HCT116 (cell line): ENCODE measurements around the gene FLVCR2.

Experiments
- CBX3 ChIP-seq: IDR thresholded peaks from 2 replicates; pipeline ENCODE4 v1.6.1; 2012; ENCODE audit warnings: low read depth
- EGR1 ChIP-seq: IDR thresholded peaks from 2 replicates; pipeline ENCODE4 v1.6.1; 2012; ENCODE audit warnings: low read depth
- EZH2 ChIP-seq: fragments of 200-600 bp; sonication (generic); IDR thresholded peaks from 2 replicates; pipeline ENCODE4 v1.6.1; 2017; ENCODE audit warnings: antibody characterized with exemption, mixed run types
- EZH2phosphoT487 ChIP-seq: fragments of 200-600 bp; IDR thresholded peaks from 2 replicates; pipeline ENCODE4 v1.6.1; 2018; ENCODE audit warnings: antibody characterized with exemption, borderline replicate concordance
- POLR2A ChIP-seq: IDR thresholded peaks from 2 replicates; pipeline ENCODE4 v1.7.0; 2011; ENCODE audit warnings: borderline replicate concordance; ENCODE audit not compliant: insufficient read depth, insufficient read length; ENCODE audit errors: extremely low read depth
- POLR2AphosphoS5 ChIP-seq: IDR thresholded peaks from 2 replicates; pipeline ENCODE4 v1.6.1; 2011; ENCODE audit warnings: mild to moderate bottlenecking, low read depth, low read length, moderate library complexity
- ZNF274 ChIP-seq: fragments of 200-500 bp; sonication (Bioruptor generic); IDR thresholded peaks from 2 replicates; pipeline ENCODE4 v1.6.1; 2014; ENCODE audit warnings: mild to moderate bottlenecking, low read depth, low read length, inconsistent platforms
- TF ChIP-seq, protein P1 (sequence below), 3 experiments: fragments of 200-600 bp in 1 of 3; sonication (generic) in 1 of 3; IDR thresholded peaks in 2 of 3; conservative IDR thresholded peaks in 1 of 3; 2 replicates each; pipeline ENCODE4 v1.5.1; 2012 to 2017; ENCODE audit warnings: low read depth in 2 of 3, low read length in 2 of 3, antibody characterized with exemption in 1 of 3, borderline replicate concordance in 1 of 3, control low read depth in 1 of 3, mild to moderate bottlenecking in 1 of 3, mixed read lengths in 1 of 3, mixed run types in 1 of 3, moderate library complexity in 1 of 3; ENCODE audit not compliant: insufficient read depth in 1 of 3
- TF ChIP-seq, protein P2 (sequence below): IDR thresholded peaks from 2 replicates; pipeline ENCODE4 v1.6.1; 2012; ENCODE audit warnings: low read depth
- TF ChIP-seq, protein P3 (sequence below): IDR thresholded peaks from 2 replicates; pipeline ENCODE4 v1.6.1; 2011; ENCODE audit warnings: mild to moderate bottlenecking, low read length, moderate library complexity; ENCODE audit not compliant: insufficient replicate concordance; ENCODE audit errors: extremely low read depth
- TF ChIP-seq, protein P4 (sequence below): IDR thresholded peaks from 2 replicates; pipeline ENCODE4 v1.6.1; 2012

DNA sequence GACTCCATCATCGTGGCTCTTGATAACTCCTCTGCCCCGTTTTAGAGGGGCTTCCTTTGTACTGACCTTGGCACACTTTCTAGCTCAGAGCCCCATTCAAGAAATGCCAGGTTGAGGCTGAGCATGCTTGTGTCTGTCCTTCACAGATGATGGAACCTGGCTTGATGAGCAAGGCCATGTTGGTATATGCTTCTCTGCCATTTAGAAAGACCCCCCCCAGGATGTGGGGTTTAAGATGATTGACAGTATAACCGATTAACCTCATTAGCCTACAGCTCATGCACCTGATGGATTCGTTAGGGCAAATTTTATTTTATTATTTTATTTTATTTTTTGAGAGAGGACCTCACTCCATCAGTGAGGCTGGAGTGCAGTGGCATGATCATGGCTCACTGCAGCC is 35.2 kb upstream of the FLVCR2 start:
- TF ChIP-seq POLR2A (no peak), POLR2AphosphoS5 (no peak), CBX3 (no peak), EGR1 (no peak), EZH2phosphoT487 (no peak), EZH2 (no peak), ZNF274 (no peak)
- TF ChIP-seq, protein P1, sequence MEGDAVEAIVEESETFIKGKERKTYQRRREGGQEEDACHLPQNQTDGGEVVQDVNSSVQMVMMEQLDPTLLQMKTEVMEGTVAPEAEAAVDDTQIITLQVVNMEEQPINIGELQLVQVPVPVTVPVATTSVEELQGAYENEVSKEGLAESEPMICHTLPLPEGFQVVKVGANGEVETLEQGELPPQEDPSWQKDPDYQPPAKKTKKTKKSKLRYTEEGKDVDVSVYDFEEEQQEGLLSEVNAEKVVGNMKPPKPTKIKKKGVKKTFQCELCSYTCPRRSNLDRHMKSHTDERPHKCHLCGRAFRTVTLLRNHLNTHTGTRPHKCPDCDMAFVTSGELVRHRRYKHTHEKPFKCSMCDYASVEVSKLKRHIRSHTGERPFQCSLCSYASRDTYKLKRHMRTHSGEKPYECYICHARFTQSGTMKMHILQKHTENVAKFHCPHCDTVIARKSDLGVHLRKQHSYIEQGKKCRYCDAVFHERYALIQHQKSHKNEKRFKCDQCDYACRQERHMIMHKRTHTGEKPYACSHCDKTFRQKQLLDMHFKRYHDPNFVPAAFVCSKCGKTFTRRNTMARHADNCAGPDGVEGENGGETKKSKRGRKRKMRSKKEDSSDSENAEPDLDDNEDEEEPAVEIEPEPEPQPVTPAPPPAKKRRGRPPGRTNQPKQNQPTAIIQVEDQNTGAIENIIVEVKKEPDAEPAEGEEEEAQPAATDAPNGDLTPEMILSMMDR (IDR thresholded peaks at IDR 0.05 in 2 of 3, conservative IDR thresholded peaks at IDR 0.05 in 1 of 3; ENCODE audit: borderline replicate concordance in 1 of 3, insufficient read depth in 1 of 3, low read depth in 2 of 3, low read length in 2 of 3): no peak
- TF ChIP-seq, protein P2, sequence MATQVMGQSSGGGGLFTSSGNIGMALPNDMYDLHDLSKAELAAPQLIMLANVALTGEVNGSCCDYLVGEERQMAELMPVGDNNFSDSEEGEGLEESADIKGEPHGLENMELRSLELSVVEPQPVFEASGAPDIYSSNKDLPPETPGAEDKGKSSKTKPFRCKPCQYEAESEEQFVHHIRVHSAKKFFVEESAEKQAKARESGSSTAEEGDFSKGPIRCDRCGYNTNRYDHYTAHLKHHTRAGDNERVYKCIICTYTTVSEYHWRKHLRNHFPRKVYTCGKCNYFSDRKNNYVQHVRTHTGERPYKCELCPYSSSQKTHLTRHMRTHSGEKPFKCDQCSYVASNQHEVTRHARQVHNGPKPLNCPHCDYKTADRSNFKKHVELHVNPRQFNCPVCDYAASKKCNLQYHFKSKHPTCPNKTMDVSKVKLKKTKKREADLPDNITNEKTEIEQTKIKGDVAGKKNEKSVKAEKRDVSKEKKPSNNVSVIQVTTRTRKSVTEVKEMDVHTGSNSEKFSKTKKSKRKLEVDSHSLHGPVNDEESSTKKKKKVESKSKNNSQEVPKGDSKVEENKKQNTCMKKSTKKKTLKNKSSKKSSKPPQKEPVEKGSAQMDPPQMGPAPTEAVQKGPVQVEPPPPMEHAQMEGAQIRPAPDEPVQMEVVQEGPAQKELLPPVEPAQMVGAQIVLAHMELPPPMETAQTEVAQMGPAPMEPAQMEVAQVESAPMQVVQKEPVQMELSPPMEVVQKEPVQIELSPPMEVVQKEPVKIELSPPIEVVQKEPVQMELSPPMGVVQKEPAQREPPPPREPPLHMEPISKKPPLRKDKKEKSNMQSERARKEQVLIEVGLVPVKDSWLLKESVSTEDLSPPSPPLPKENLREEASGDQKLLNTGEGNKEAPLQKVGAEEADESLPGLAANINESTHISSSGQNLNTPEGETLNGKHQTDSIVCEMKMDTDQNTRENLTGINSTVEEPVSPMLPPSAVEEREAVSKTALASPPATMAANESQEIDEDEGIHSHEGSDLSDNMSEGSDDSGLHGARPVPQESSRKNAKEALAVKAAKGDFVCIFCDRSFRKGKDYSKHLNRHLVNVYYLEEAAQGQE: no peak
- TF ChIP-seq, protein P3, sequence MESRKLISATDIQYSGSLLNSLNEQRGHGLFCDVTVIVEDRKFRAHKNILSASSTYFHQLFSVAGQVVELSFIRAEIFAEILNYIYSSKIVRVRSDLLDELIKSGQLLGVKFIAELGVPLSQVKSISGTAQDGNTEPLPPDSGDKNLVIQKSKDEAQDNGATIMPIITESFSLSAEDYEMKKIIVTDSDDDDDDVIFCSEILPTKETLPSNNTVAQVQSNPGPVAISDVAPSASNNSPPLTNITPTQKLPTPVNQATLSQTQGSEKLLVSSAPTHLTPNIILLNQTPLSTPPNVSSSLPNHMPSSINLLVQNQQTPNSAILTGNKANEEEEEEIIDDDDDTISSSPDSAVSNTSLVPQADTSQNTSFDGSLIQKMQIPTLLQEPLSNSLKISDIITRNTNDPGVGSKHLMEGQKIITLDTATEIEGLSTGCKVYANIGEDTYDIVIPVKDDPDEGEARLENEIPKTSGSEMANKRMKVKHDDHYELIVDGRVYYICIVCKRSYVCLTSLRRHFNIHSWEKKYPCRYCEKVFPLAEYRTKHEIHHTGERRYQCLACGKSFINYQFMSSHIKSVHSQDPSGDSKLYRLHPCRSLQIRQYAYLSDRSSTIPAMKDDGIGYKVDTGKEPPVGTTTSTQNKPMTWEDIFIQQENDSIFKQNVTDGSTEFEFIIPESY: no peak
- TF ChIP-seq, protein P4, sequence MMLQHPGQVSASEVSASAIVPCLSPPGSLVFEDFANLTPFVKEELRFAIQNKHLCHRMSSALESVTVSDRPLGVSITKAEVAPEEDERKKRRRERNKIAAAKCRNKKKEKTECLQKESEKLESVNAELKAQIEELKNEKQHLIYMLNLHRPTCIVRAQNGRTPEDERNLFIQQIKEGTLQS: no peak
